GM04503 (cell line): ENCODE measurements around the gene WWOX.

ENCODE experiments used
- DNase-seq: peaks from one replicate; pipeline ENCODE4 v3.0.0-alpha.2; 2012; ENCODE audit warnings: low read depth

The WWOX gene

DNA sequence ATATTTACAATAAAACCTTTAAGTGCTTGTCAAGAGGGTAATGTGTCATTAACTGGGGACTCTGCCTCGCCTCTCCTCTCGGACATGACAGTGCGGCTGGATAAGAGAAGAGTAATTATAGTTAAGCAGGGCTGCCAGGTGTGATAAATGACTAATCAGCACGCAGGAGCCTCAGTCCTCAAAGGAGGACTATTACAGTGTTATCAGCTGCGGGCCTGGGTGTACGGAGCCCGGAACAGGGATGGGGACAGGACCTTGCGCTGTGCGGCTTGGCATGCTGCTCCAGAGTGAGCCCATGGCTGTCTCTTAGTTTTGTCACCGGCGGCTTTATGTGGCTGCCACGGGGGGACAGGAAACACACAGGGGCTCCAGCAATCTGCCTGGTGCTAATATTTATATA is 893.9 kb downstream of the WWOX start:
- DNase-seq, result no peak

DNA sequence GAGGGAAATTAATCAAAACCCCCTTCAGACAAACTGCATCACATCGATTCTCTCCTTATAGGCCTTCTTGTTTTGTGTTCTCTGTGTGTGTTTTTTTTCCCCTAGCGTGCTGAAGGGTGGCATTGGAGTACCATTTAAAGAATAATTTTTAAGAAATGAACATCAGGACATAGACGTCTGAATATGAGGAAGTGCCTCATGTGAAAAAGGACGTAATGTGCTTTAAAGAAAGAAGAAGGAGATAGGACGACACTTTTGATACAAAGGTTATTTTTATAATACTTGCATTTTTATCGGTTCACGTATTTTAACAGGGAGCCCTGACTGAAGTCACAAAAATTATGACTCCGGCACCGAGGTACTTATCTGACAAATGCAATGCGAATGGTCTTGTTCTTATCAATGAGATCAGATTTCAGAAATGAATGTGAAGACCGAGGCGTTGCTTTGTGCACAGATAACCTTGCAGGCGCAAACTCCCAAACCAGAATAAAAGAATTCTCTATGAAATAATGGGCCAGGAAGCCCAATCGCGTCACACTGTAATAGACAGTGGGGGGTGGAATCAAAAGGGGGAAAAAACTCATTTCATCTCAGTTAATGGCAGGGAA is 894.8 kb downstream of the WWOX start:
- no peak for DNase-seq

DNA sequence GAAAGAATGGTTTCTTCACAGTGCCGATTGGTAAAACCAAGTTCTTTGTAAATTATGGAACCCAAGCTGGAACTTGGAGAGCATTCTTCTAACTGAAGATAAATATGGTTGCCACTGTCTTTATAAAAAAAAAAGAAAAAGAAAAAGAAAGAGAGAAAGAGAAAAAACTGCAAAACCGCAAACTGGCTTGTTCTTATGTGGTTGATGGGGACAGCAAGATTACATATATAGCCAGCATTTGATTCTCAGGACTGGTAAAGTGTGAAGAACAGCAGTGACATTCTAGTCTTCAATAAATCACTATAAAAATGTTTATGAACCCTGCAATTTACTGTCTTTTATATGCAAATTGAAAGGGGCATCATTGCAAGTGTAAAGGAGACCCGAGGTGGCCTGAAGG is 896.0 kb downstream of the WWOX start:
- no peak for DNase-seq

DNA sequence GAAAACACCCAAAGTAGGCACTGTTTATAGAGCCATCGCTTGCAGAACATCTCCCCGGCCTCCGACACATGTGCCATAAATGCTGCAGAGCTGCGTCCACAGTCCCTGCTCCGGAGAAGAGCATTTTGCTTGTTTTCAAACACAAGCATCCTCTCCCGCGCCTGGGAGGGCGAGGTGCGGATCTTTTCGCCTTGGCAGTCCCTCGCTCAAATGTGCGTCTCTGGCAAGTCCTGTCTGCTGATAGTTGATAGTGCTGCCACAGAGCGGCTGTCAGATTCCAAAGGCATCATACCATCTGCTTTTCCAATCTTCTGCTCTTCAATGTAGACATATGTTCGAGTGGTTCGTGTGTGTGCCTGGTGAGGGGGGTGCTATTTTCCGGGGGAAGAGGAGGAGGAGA is 897.3 kb downstream of the WWOX start:
- no peak for DNase-seq

DNA sequence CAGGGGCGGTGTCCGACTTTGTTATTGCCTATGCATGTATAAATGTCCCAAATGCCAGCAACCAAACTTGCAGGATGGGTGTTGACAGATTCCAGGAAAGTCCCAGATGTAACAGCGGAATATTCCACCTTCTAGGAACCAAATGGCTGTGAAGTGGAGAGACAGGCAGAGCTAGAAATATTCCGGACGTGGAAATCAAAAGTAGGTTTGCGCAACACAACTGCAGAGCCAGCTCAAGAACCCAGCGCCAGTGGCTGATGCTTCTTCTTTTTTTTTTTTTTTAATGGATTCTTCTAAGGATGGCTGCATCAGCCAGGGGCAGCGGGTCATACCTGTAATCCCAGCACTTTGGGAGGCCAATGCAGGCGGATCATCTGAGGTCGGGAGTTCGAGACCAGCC is 899.4 kb downstream of the WWOX start:
- DNase-seq, result no peak

DNA sequence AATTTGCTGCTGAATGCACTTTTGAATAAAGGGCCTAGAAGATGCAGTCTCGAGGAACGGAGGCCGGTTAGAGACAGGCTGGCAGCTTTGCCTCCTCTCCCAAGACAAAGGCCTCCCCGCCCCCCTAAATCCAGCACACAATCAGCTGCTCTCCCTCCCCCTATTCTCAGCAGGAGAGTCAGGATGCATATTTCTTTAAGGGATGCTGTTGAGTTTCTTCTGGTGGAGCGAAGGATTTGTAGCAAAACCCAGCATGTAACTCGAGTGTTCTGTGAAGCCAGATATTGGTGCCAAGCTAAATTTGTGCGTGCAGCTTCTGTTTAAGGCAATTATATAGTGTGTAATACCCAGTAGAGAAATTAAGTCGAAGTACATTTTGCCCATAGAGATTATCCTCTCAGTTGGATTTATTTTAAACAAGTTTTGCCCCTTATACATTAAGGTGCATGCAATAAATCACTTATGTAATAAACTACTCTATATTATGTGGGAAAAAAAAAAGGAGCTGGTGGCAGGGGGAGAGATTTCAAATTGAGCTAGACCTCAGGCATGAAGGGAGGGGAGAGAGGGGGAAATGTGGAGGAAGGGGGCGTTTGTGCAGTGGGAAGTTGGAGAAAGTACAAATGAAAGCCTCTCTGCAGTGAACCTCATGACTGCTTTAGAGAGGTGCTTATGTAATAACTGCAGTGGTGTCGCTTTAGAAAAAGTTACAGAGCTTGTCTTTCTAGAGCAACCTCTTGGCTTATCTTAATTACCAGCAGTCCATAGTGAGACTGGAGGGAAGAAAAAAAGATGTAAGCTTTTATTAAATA is 901.9 kb downstream of the WWOX start:
- no peak for DNase-seq

DNA sequence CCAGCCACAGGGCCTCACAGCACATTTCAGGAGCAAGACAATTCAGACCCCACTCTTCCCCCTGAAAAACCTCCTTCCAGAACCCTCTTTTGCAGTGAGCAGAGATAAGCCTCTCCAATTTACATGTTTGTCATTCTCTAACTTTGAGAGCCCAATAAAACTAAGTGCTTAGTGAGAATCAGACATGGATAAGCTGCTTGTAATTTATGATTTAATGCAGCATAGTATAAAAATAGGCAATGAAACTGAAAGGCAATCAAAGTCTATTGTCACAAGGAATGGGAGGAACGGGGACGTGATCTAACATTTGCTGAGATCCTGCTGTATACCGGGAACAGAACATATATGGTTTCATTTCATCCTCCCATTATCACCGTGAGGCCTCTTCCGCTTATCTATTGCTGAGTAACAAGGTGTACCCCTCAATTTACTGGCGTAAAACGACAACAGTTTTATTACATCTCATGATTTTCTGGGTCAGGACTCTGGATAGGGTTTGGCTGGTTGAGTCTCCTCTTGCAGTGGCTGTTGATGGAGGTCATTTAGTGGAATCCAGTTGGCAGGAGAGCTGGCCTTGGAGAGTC is 903.7 kb downstream of the WWOX start:
- no peak for DNase-seq

DNA sequence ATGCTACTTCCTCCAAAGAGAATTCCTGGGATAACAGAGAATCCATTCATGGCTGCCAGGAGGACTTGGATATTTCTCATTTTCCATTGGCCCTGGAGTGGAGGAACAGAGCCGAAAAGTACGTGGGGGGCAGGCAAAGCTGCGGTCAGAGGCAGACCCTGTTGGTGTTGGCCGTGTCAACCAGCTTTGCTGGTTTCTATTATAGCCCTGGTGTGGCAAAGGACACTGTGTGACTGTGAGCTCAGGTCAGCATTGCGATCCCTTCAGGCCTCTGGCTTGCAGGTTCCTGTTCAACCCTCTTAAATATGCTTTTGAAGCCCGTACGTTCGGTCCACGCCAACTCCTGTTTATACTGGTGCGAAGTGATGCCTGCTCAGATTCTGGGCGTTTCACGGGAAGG is 904.9 kb downstream of the WWOX start:
- DNase-seq, result no peak

DNA sequence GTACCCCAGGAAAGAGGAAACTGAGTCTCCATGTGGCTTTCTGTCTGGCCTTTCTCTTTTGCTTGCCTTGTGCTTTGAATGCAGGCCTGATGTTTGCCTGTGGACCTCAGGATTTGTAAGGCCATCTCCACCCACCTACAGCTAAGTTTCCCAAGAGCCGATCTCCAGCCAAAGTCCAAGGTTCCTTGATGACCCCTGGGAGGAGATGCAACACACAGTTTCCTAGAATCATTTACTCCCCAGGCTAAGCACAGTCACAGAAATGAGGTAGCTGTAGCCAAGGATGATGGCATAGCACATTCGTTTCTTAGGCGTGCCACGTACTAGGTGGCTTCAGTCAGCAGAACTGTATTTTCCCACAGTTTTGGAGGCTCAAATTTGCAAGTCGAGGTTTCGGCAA is 905.6 kb downstream of the WWOX start:
- no peak for DNase-seq

DNA sequence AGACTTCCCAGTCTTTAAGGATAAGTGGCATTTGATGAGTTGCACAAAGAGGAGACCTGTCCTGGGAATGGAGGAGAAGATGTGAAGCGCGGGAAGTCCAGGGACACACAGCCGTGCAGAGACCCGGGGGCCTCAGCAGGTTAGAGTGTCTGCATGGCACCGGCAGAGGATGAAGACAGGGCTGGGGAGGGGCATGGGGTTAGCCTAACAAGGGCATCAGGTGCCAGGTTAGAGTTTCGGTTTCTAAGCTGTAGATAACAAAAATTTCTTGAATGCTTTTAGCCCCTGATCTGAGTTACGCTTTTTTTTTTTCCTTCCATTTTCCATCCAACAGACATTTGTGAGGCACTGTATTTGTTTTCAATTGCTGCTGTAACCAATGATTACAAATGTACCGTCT is 906.8 kb downstream of the WWOX start:
- DNase-seq, result no peak

DNA sequence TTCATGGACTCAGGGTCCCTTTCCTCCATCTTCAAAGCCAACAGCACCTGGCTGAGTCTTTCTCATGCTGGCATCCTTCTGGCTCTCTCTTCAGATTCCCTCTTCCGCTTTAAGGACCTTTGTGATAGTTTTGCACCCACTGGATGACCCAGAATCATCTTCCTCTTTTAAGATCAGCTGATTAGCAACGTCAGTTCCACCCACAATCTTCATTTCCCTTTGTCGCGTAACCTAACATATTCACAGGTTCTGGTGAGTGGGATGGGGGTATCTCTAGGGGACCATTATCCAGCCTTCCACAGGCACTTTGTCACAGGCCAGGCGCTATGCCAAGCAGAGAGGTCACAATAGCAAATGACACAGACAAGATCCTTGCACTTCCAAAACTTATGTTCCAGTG is 907.3 kb downstream of the WWOX start:
- DNase-seq, result no peak

DNA sequence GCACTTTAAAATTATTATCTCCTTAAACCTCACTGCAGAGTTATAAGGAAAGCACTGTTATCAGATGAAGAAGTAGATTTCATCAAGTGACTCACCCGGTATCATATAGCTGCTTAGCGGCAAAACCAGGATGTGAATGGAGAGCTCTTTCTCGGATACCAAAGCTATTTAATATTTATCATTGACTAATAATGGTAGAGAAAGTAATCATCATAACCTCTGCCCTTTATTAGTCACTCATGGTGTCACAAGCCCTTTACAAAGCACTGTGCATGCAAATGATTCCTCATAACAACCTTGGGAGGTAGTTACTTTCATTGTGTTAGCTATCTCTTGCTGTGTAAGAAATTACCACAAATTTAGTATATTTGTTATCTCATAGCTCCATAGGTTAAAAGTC is 908.2 kb downstream of the WWOX start:
- DNase-seq, result no peak

DNA sequence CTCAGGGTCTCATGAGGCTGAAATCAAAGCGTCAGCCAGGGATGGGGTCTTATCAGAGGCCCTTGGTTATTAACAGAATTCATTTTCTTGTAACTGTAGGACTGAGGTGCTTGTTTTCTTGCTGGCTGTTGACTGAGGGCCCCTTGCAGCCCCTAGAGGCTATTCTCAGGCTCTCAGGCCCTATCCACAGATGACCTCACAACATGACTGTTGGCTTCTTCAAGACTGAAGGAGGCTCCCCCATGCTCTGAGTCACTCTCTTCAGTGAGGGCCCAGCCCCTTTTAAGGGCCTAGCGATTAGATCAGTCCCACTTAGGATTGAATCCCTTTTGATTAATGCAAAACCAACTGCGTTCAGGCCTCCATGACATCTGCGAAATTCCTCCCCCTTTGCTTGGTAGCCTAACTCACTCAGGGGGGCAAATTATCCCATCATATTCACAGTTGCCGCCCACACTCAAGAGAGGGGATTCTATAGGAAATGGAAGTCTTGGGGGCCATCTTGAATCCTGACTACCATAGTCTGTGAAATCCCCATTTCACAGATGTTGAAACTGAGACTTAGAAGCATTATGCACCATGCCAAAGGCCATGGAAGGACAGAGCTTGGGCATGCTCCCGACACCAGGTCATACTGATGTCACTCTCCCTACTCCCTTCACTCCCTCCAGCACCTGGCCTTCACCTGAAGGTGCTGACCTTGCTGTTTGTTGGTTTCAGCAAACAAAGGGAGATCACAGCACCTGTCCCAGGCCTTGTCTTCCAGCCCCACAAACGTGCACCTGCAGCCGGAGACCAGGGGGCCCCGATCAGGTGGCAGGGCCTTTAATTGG is 908.8 kb downstream of the WWOX start:
- DNase-seq, result no peak

DNA sequence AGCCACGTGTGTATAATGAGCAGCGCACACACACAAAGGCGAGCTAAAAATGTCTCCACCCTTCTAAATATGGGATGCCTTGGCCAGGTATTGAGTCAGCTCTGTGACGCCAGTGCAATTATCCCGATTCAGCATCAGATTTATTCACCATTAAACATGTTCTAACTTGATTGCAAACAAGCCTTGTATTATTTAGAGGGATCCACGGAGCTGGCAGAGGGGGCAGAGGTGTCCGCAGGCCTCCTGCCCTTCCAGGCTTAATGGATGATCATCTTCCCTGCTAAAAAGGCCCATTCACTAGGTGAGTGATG is 909.4 kb downstream of the WWOX start:
- no peak for DNase-seq

DNA sequence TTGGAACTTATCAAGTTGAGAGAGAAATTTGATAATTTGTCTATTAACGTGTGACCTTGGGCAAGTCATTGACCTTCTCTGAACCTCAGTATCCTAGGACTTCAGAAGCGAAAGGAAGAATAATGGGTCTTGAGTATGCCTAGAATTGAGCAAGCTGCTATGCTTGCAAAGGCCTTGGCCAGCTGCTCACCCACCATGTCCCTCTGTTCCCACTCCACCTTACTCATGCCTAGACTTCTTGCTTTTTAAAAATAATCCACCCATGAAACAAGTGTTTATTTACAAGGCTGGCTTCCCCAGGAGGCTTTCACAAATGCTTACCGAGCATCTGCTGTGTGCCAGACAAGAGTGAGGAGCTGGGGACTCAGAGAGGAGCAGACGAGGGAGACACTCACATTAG is 910.4 kb downstream of the WWOX start:
- no peak for DNase-seq

DNA sequence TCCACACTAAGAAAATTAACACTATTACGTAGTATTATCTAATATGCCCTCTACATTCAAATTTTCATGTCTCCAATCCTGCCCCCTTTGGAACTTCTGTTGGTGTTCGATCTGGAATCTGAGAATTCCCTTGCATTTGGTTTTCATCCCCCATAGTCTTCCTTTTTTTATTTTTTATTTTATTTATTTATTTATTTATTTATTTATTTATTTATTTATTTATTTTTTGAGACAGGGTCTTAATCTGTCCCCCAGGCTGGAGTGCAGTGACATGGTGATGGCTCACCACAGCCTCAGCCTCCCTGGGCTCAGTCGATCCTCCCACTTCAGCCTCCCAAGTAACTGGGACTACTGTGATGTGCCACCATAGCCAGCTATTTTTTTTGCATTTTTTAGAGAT is 911.8 kb downstream of the WWOX start:
- no peak for DNase-seq

DNA sequence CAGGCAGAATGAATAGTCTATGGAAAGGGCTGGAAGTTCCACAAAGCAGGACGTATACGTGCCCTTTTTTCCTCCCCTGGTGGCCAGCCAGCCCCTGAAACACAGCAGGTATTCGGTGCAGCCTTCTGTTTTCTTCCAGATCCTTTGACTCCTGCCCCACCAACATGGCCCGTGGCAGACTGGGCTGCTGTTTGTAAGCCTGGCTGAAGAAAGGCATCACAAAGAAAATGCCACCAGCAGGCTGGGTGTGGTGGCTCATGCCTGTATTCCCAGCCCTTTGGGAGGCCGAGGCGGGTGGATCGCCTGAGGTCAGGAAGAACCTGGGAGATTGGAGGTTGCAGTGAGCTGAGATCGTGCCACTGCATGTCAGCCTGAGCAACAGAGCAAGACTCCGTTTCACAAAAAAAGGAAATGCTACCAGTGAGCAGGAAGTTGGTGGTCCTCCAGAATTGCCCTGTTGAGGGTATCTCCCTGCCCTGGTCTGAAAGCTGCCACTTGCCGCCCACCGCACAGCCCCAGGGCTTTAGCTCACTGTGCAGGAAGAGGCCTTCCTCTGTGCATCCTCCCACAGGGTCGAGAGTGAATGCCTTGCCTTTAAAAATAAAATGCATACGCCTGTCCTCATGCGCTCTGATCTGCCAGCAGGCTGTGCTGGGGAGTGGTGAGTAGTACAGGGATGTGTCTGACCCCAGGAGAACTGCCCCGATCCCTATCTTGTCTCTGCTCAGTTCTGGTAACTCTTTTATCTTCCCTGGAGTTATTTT is 913.4 kb downstream of the WWOX start:
- no peak for DNase-seq

DNA sequence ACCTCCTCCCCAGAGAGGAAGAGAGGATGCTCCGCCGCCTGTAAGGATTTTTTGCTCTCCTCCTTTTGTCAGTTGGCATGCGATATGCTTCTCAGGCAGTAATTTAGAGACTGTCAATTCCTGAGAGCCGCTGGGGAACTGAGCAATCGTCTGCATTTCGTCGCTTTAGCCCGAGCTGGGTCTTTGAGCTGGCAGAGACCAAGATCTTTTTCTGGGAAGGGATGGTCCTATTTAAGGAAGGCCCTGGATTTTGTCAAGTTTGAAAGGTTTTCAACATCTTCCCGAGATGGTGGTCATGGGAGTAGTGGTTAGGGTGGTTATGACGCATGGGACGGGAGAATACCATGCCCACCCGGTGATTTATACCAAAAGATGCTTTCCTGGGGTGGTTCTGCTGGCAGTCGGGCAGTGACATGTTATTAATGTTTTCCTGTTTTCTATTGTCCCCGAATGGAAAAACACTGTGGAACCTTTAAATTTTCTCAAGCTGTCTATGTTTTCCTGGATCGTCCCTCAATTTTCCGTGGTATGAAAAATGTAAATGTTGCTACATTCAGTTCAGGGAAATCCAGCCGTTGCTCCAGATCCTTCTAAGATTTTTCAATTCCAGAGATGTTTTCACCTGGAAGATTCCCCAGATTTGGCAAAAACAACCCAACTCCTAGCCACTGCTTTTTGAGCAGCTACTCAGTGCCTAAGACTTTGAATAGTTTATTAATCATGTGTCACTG is 914.6 kb downstream of the WWOX start:
- no peak for DNase-seq

DNA sequence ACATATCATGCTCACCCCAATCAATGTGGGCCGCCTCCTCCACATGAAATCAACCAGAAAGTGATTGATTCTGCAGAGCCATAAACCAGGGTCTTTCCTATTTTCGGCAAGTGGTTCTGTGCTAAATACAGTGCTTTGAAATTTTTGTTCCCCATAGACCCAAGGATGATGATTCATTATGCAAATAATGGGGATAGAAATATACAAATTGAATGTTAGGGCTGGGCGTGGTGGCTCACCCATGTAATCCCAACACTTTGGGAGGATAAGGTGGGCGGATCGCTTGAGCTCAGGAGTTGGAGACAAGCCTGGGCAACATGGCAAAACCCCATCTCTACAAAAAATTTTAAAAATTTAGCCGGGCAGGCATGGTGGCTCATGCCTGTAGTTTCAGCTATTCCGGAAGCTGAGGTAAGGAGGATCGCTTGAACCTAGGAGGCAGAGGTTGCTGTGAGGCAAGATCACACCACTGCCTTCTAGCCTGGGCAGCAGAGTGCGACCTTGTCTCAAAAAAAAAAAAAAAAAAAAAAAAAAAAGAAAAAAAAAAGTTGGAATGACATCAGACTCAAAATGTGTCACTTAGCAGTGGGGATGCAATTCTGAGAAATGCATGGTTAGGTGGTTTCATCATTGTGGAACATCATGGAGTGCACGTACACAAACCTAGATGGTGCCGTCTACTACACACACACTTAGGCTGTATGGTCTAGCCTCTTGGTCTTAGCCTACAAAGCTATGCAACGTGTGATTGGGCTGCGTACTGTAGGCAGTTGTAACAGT is 919.4 kb downstream of the WWOX start:
- no peak for DNase-seq

DNA sequence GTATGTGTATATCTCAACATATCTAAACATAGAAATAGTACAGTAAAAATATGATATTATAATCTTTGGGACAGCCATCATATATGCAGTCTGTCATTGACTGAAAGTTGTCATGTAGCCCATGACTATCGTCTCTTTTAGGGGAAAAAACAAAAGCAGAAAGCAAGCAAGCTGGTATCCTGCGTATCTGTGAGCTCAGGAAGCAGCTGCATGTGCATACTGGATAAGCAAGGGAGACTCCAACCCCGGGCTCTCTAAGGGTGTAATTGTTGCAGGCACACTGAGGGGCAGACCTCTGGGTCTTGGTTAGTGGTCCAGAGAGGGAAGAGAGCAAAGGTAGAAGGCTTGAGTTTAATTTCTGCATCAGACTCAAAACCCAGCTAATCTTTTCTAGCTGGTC is 920.0 kb downstream of the WWOX start:
- no peak for DNase-seq
